Gastrocnemius medialis (tissue), 4 donors: Measurements from ENCODE around the gene PFDN5.

ENCODE experiments used
- CTCF ChIP-seq, 5 experiments: fragments of 450-650 bp in 3 of 5; fragments of 200-600 bp in 2 of 5; sonication (generic) in 2 of 5; IDR thresholded peaks in 4 of 5; conservative IDR thresholded peaks in 1 of 5; 1 replicate in 4 of 5; 2 replicates in 1 of 5; pipeline ENCODE4 v1.5.1; 2016 to 2019; ENCODE audit warnings: antibody characterized with exemption in 5 of 5, mild to moderate bottlenecking in 3 of 5, moderate library complexity in 3 of 5
- POLR2A ChIP-seq, 2 donors: fragments of 450-650 bp; IDR thresholded peaks; one replicate each; pipeline ENCODE4 v1.6.1; 2017; ENCODE audit warnings: antibody characterized with exemption in 2 of 2, mild to moderate bottlenecking in 2 of 2, moderate library complexity in 2 of 2

GRCh38 chr12:53276511-53276910 lies 18.8 kb upstream of the PFDN5 start:
- TF ChIP-seq CTCF (IDR thresholded peaks at IDR 0.05 in 4 of 5, conservative IDR thresholded peaks at IDR 0.05 in 1 of 5) (no peak), POLR2A (IDR thresholded peaks at IDR 0.05) (no peak)
